NK-92 treated with Interleukin-12 subunit alpha and Interleukin-12 subunit beta, amount 100 ng/mL, for 24 hours (cell line): ENCODE measurements around the gene SPATA6L.

Source experiments
- DNase-seq: peaks from one replicate; lab custom pipeline; 2025; lab: John Stamatoyannopoulos, UW

SPATA6L gene

DNA sequence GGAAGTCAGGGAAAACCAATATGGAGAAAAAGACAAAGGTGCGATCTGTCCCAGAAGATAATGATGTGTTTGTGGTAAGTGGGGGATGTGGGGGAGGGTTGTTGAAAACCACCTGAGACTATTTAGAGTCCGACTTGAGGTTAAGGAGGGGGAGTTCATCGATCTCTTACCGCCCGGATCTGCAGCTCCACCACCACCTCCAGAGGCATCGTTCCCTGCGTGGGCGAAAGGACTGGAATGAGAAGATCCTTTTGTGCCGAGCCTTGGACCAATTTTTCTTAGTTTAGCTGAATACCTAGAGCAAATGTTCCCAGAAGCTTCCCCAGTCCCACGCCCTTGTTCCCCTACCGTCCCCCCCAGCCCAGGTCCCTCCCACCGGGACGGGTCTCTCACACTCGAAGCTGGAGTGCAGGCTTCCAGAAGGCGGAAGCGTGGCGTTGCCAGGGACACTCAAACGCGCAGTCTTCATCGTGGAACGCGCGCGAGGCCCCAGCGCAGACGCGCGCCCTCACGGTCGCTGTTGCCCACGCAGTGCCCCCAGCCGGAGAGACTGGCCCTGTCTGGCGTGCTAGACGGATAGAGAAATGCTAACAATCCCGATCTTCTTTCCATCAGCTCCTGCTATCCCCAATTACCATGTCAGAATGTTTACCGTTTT lies at the start of gene SPATA6L:
SPATA6L (minus strand) TSS at position 439 of the 658 bp plus-strand sequence; CDS start at position 209, 230 bp downstream.
- DNase-seq = no peak

DNA sequence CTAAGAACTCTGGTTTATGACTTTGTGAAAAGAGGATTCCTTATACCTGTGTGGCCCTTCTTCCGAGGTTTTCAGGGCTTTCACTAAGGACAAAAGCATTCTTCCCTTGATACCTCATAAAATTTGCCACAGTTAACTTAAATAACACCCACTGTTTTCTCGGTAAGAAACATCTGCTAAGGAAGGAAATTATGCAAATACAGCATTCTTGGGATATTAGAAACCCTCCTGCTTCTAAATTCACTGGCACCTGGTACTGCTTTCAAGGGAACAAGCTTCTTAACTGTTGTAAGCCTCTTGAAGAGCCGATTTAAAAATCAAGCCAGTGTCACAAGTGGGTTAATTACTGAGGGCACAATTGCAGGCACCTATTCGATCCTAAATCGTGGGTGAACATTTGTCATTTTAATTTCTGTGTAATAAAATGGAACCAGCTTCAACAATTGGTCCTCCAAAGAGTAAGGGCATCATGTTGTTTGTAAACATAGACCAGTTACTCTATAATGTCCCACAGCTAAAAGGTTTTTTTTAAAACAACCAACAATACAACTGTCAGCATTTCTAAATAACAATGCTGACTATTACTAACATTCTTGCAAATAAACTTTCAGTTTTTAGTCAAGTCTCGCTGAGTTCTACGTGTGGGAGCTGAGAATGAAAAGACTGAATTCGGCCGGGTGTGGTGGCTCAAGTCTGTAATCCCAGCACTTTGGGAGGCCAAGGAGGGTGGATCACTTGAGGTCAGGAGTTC lies 48.2 kb upstream of the SPATA6L start:
- no peak for DNase-seq

DNA sequence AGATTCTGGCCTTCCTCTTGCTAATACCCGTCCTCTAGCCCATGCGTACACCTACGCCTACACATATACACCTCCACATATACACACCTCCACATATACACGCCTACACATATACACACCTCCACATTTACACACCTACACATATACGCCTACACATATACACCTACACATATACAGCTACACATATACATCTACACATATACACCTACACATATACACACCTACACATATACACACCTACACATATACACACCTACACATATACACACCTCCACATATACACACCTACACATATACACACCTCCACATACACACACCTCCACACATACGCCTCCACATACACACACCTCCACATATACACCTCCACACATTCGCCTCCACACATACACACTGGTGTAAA lies 47.6 kb upstream of the SPATA6L start:
- DNase-seq = no peak

GRCh38 chr9:4709380-4709779 lies 43.1 kb upstream of the SPATA6L start:
- no peak for DNase-seq

DNA sequence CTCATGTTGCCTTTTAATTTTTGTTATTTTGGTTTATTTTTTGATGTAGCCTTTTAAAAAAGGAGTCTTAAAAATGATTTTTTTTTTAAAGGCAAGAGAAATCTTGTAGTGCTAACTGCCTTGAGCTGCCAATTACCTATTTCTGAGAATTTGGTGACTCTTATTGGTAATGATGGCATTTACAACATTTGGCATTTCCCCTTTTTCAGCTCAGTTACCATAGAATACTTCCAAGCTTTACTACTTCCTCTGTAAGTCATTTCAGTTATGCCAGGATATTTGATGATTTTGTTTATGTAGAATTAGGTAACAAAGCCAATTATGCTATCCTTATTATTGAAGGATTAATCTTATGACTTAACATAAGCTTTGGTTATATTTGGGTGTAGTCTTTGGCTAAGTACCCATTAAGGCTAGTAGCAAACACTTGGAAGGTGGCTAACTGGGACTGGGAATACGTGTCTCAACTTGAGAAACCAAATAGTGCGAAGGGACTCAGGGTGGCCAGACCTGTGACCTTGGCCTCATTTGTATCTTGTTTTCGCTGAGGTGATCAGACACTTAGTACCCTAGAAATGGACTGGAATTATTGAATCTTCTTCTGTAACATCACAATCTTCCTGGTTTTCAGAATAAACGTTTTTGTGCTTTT lies 40.8 kb upstream of the SPATA6L start:
- no peak for DNase-seq

GRCh38 chr9:4706021-4706420 lies 39.7 kb upstream of the SPATA6L start:
- DNase-seq = no peak

DNA sequence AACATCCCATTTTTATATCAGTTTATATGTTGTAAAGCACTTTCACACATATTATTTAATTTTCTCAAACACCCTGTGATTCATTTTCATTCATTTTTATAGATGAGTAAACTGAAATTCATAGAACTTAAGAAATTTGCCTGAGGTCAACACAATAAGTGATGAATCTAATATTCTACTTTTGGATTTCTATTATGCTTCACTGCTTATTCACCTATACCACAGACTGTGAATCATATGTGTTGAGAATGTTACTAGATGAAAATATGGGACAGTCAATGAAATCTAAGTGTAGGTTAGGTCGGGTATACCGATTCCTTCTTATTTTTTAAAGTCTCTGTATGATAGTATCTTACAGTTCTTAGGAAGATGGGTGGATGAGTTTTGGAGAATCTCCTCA lies 37.8 kb upstream of the SPATA6L start:
- DNase-seq = no peak

DNA sequence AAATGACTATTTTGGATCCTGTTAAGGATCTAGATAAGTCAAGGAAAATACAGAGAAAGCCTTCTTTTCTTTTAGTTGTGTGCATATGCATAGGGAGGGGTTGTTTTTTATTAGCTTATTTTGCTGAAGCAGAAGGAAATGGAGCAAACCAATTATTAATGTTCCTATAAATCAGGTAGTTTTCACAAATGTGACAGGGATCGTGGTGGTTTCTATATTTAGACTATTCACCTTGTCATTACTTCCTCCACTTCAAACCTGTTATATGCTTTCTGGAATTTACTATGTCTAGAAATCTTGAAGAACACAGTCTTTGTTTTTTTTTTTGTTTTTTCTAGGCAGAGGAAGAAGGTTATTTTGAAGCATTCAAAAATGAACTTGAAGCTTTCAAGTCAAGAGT lies 35.2 kb upstream of the SPATA6L start:
- DNase-seq = no peak

DNA sequence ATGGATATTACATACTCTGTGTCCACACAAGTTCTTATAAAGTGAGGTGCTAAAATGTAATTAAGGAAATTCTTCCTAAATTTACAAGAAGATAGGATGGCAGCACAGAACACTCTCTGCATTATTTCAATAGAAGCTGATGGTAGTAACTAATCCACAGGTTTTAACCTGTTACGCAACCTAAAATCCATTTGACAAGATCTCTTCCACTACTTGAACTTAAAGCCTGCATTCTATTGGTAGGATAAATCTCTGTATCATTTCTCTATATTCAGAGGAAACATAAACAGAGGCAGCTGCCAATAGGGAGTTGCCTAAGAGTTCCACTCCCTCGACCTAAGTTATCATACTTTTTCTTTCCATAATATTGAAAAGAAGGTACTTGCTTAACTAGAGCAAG lies 34.7 kb upstream of the SPATA6L start:
- no peak for DNase-seq

GRCh38 chr9:4700091-4700490 lies 33.8 kb upstream of the SPATA6L start:
- no peak for DNase-seq

DNA sequence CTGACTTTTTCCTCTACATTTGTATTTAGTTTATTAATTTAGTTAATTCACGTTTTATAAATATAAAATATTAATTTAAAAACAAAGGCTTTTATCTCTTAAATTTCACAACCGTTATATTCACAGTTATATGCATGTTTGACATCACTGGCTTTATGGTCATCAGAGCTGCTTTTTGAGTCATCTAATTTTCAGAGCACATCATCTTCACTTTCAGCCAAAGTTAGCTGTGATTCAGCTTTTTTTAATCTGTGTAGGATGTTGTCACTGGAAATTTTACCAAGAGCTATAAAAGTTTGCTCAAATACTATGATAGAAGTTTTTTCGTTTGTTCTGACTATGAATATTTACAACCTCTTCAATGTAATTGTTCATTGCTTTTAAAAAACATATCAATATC lies 25.5 kb upstream of the SPATA6L start:
- DNase-seq = no peak

DNA sequence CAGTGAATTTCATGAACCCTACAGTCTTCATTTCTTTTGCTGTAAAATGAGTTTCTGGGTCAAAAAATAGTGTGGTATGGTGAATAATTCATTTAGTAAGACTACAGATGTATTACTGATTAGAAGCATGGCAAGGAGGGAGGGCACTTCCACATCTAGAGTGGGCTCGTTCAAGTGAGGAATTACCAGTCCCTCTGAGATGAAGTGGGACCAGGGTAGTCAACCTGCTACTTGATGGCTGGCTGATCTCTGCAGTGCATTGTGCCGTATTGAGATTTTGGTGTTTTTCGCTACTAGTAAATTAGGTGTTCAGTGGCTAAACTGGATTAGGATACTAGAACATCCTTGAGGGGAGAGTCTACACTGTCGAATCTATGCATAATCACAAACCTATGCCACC lies 23.9 kb upstream of the SPATA6L start:
- no peak for DNase-seq

DNA sequence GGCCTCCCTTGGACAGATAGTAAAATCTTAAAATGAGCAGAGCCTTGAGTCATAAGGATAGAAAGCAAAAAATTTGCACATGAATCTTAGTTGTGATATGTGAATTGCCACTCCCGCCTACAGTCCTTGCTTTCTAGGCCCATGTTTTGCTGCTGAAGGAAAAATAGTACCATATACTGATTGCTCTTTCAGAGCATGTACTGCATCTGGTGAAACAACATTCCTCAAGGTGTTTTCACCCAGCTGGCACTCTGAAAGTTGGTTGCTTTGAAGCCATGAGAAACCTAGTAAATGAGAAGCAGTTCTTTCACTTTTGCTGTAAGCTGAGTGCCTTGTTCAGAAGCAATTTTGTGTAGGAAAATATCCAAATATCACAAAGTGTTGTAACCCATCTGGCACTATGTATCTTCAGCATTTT lies 23.4 kb upstream of the SPATA6L start:
- no peak for DNase-seq

DNA sequence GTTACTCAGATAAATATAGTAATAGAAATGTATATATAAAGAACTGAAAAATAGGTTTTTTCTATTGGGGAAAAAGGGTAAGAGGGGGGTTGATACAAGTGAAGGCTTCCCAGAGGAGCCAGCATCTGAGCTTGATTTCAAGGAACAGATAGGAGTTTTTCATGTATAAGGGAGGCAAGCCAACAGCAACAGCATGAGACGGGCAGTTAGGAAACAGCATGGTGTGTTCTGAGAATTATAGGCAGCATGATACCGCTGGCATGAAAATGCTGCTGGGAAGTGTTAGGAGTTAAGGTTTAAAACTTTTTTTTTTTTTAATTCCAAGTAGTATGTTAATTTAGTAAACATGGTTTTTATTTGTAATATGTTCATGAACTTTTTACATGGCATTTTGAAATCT lies 22.7 kb upstream of the SPATA6L start:
- no peak for DNase-seq

GRCh38 chr9:4686584-4686983 lies 20.3 kb upstream of the SPATA6L start:
- no peak for DNase-seq

- no peak for DNase-seq
These were observed 19.8 kb upstream of the SPATA6L start for GRCh38 chr9:4686112-4686511.

DNA sequence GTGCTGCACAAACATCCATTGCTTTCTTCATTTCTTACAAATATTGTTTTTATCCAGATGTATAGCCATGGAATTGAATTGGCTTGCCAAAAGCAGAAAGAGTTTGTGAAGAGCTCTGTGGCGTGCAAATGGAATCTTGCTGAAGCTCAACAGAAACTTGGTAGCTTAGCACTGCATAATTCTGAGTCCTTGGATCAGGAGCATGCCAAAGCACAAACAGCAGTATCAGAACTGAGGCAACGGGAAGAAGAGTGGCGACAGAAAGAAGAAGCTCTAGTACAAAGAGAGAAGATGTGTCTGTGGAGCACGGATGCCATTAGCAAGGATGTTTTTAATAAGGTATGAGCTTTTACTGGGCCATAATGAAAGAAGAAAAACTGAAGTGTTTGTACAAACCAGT lies 18.5 kb upstream of the SPATA6L start:
- no peak for DNase-seq

DNA sequence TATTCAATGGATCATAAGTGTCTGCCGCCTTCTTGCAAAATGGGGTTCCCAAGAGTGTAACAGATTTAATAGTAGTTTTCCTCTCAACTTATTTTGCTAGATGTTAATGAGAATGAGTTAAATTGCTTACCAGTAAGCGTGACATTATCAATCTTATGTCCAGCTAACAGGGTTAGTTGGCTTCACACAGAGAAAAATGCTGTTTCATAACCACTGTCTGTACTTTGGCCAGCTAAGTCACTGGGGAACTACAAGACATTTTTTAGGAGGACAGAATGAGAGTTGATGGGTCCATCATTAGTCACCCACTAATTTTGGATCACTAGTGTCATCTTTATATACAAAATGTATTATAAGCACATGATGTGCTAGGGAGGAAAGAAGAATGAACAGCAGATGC lies 14.5 kb upstream of the SPATA6L start:
- no peak for DNase-seq

GRCh38 chr9:4680173-4680525 lies 13.9 kb upstream of the SPATA6L start:
- DNase-seq = no peak

- DNase-seq = peak; percentile 94
These were observed 13.2 kb upstream of the SPATA6L start, which contains the start of gene CDC37L1 for GRCh38 chr9:4679268-4680172. Gene CDC37L1, plus strand, starts transcription at chr9:4679569. Its CDS starts 199 bp downstream, at chr9:4679768.

DNA sequence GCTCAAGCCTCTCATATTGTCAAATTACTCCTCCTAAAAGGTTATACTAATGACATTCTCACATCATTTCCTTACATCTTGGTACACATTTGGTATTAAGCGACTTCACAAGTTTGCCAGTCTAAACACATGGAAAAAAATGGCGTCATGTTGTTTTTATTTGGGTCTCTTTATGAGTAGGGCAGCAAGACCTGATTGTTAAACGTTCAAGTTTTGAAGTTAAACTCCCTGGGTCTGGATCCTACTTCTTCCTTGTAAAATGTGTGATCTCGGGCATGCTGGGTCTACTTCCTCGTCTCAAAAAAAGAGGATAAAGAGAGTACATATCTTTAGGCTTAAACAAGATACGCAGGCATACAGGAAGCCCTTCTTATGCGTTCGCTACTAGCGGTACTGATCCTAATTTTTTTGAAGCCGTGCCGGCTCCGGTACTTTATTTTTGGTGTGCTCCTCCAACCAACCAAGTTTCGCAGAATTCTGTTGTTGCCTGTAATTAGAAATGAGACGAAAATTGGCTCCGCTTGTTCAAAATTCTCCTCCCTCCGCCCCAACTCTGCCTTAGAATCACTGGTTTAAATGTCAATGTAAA lies 12.5 kb upstream of the SPATA6L start:
- DNase-seq = peak; percentile 29

- no peak for DNase-seq
These were observed 11.1 kb upstream of the SPATA6L start for GRCh38 chr9:4677392-4677791.
